ENCODE data around the gene TOGARAM2. TPM values are rescaled to one million over a fixed set of nuclear protein-coding genes. Genes with fewer than 3 reads are reported as not detected.

The TOGARAM2 gene
- total RNA-seq, 1 donor from 2014 or later = not detected

DNA sequence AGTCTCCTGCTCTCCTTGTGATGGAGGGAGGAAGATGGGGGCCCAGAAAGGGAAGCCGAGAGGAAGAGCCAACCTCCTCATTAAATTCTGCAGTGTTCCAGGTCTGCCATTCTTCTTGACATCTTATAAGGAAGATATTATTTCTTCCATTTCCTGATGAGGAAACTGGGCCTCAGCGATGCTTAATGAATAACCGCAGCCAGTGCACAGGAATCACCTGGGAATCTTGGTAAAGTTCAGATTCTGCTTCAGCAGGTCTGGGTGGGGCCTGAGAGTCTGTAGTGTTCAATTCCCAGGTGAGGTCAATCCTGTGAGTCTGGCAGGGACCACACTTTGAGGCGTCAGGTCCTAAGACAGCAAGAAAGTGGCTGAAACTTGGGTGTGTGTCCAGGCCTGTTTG, 75.9 kb downstream of the TOGARAM2 start:
- no peak for DNase-seq (ENCODE audit: low read depth)
- no peak overlapping the region for H3K4me3 ChIP-seq (ENCODE audit: low read depth, low read length)
- TF ChIP-seq, protein P1, sequence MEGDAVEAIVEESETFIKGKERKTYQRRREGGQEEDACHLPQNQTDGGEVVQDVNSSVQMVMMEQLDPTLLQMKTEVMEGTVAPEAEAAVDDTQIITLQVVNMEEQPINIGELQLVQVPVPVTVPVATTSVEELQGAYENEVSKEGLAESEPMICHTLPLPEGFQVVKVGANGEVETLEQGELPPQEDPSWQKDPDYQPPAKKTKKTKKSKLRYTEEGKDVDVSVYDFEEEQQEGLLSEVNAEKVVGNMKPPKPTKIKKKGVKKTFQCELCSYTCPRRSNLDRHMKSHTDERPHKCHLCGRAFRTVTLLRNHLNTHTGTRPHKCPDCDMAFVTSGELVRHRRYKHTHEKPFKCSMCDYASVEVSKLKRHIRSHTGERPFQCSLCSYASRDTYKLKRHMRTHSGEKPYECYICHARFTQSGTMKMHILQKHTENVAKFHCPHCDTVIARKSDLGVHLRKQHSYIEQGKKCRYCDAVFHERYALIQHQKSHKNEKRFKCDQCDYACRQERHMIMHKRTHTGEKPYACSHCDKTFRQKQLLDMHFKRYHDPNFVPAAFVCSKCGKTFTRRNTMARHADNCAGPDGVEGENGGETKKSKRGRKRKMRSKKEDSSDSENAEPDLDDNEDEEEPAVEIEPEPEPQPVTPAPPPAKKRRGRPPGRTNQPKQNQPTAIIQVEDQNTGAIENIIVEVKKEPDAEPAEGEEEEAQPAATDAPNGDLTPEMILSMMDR (conservative IDR thresholded peaks at IDR 0.05; ENCODE audit: low read depth, low read length) = no peak

GRCh38 chr2:29059624-29060023, 78.5 kb downstream of the TOGARAM2 start:
- DNase-seq (ENCODE audit: low read depth) = no peak
- H3K4me3 ChIP-seq (ENCODE audit: low read depth, low read length) = no peak overlapping the region
- TF ChIP-seq, protein P1 (conservative IDR thresholded peaks at IDR 0.05; ENCODE audit: low read depth, low read length) = no peak

DNA sequence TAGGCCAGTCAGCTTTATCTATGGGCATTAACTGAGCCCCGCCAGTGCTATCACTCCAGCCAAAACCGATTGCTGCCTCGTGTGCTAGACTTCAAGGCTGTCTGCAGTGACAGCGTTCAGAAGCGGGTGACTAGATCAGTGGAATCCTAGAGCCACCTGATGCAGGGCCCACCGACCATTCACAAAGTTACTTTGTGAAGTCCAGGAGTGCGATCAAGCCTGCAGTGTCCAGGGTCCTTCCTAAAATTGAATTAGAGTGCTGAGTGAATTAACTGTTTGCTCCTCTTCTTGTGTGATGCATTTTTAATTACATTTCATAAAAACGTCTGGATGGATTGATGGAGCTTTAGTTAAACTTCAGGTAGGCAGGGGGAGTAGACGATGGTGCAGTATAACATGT, 79.3 kb downstream of the TOGARAM2 start:
- H3K4me3 ChIP-seq (ENCODE audit: low read depth, low read length) = no peak overlapping the region
- TF ChIP-seq, protein P1 (conservative IDR thresholded peaks at IDR 0.05; ENCODE audit: low read depth, low read length) = no peak
- DNase-seq (ENCODE audit: low read depth) = no peak

DNA sequence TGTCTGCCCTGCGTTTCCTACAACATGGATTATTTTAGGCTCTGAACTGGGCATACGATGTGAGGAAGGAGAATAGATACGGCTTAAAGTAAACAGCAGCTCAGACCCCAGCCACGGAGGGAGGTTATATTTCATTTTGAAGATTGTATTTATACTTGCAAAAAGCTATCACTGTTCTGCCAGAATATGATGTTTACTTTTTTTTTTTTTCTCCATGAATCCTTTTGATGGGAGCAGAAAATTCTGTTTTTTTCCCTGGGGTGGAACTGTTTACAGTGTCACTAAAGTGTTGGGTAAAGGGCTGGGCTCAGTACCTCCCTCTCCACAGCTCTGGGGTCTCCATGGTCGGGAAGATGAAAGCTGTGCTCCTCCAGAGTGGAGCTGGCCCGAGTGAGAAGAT, 80.1 kb downstream of the TOGARAM2 start:
- TF ChIP-seq, protein P1 (conservative IDR thresholded peaks at IDR 0.05; ENCODE audit: low read depth, low read length) = no peak
- DNase-seq (ENCODE audit: low read depth) = no peak
- H3K4me3 ChIP-seq (ENCODE audit: low read depth, low read length) = no peak overlapping the region

- H3K4me3 ChIP-seq (ENCODE audit: low read depth, low read length) = no peak overlapping the region
- DNase-seq (ENCODE audit: low read depth) = no peak
- TF ChIP-seq, protein P1 (conservative IDR thresholded peaks at IDR 0.05; ENCODE audit: low read depth, low read length) = no peak
Observed at GRCh38 chr2:29061616-29062015, 80.5 kb downstream of the TOGARAM2 start.

DNA sequence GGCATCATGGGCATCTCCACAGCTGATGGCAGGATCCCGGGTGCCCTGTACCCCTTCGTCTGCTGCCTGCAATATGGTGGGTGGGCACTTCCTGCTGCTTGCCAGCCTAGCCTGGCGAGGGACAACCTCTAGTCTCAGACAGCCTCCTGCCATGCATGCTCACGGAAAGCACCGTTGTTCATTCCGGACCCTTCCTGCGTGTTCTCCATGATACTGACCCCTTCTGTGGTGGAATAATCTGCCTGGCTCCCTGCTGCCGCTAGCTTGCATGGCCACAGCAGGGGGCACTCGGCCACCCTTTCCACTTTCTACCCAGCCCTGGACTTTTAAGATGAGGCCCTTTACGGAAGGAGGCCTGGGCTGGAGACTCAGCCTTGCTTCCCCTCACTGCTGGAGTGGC, 81.3 kb downstream of the TOGARAM2 start:
- TF ChIP-seq, protein P1 (conservative IDR thresholded peaks at IDR 0.05; ENCODE audit: low read depth, low read length) = no peak
- no peak overlapping the region for H3K4me3 ChIP-seq (ENCODE audit: low read depth, low read length)
- no peak for DNase-seq (ENCODE audit: low read depth)

GRCh38 chr2:29063056-29063455, 82.0 kb downstream of the TOGARAM2 start:
- no peak overlapping the region for H3K4me3 ChIP-seq (ENCODE audit: low read depth, low read length)
- DNase-seq (ENCODE audit: low read depth) = no peak
- TF ChIP-seq, protein P1 (conservative IDR thresholded peaks at IDR 0.05; ENCODE audit: low read depth, low read length) = no peak

Data from epithelial cell of proximal tubule (primary cell).